Mononuclear cell (primary cell): Measurements from ENCODE around the gene FBXO31. TPM values are rescaled to one million over a fixed set of nuclear protein-coding genes. Genes with fewer than 3 reads are reported as not detected.

Experiments used
- H3K27me3 ChIP-seq: 2 replicates; pipeline ENCODE4 v1.6.0; 2011; ENCODE audit warnings: low read length, control low read depth; ENCODE audit not compliant: insufficient read depth
- H3K4me1 ChIP-seq: 2 replicates; pipeline ENCODE4 v1.5.1; 2011; ENCODE audit warnings: mild to moderate bottlenecking, low read length, control low read depth; ENCODE audit not compliant: insufficient read depth
- H3K4me3 ChIP-seq: 2 replicates; pipeline ENCODE4 v1.5.1; 2011; ENCODE audit warnings: mild to moderate bottlenecking, low read length, moderate library complexity
- H3K9me3 ChIP-seq: 2 replicates; pipeline ENCODE4 v1.5.1; 2011; ENCODE audit warnings: low read depth, mild to moderate bottlenecking, control low read depth, low read length
- total RNA-seq: library from RNA; depleted of rRNA; stranded (reverse); fragments of >200 nt; gene quantifications from one replicate; pipeline ENCODE4 v1.2.3, GENCODE V29; 2012

Gene FBXO31
- total RNA-seq, 1 donor: 17.3 TPM

GRCh38 chr16:87319011-87319410, 64.6 kb downstream of the FBXO31 start:
- Histone ChIP-seq H3K27me3 (no peaks in the 10 kb centered on the region), H3K4me3 (no peak overlapping the region), H3K4me1 (peaks cover 10% of the 10 kb centered on the region), H3K9me3 (no peaks in the 10 kb centered on the region)

- no peaks in the 10 kb centered on the region for H3K27me3 ChIP-seq
- H3K4me3 ChIP-seq: peak overlapping the region; percentile 97
- peaks cover 10% of the 10 kb centered on the region for H3K4me1 ChIP-seq
- H3K9me3 ChIP-seq: no peaks in the 10 kb centered on the region
Measured at GRCh38 chr16:87317750-87318644, 65.6 kb downstream of the FBXO31 start.

GRCh38 chr16:87316923-87317749, 66.4 kb downstream of the FBXO31 start, which contains the start of gene C16orf95:
Gene C16orf95 (minus strand): TSS chr16:87317392. CDS start chr16:87317242, 150 bp downstream.
- Histone ChIP-seq H3K4me3 (peak within 1 kb of the TSS; percentile 97), H3K4me1 (peaks cover 10% of the 10 kb centered on the region), H3K27me3 (no peaks in the 10 kb centered on the region), H3K9me3 (no peaks in the 10 kb centered on the region)

- Histone ChIP-seq H3K4me1 (peaks cover 10% of the 10 kb centered on the region), H3K27me3 (no peaks in the 10 kb centered on the region), H3K4me3 (peak overlapping the region; percentile 97), H3K9me3 (no peaks in the 10 kb centered on the region)
Measured at GRCh38 chr16:87316450-87316922, 67.1 kb downstream of the FBXO31 start.

- no peaks in the 10 kb centered on the region for H3K9me3 ChIP-seq
- H3K4me1 ChIP-seq: peaks cover 10% of the 10 kb centered on the region
- H3K4me3 ChIP-seq: no peak overlapping the region
- H3K27me3 ChIP-seq: no peaks in the 10 kb centered on the region
Measured at GRCh38 chr16:87314990-87315420, 68.6 kb downstream of the FBXO31 start.

- H3K9me3 ChIP-seq: no peaks in the 10 kb centered on the region
- no peak overlapping the region for H3K4me3 ChIP-seq
- H3K27me3 ChIP-seq: no peaks in the 10 kb centered on the region
- H3K4me1 ChIP-seq: no peaks in the 10 kb centered on the region
Measured at GRCh38 chr16:87312008-87312407, 71.6 kb downstream of the FBXO31 start.

GRCh38 chr16:87311387-87311786, 72.2 kb downstream of the FBXO31 start:
- Histone ChIP-seq H3K9me3 (no peaks in the 10 kb centered on the region), H3K4me1 (no peaks in the 10 kb centered on the region), H3K4me3 (no peak overlapping the region), H3K27me3 (no peaks in the 10 kb centered on the region)

- Histone ChIP-seq H3K9me3 (no peaks in the 10 kb centered on the region), H3K4me1 (no peaks in the 10 kb centered on the region), H3K4me3 (no peak overlapping the region), H3K27me3 (no peaks in the 10 kb centered on the region)
Measured at GRCh38 chr16:87310610-87311009, 73.0 kb downstream of the FBXO31 start.

- no peaks in the 10 kb centered on the region for H3K9me3 ChIP-seq
- no peaks in the 10 kb centered on the region for H3K4me1 ChIP-seq
- H3K27me3 ChIP-seq: no peaks in the 10 kb centered on the region
- H3K4me3 ChIP-seq: no peak overlapping the region
Measured at GRCh38 chr16:87309620-87310525, 73.7 kb downstream of the FBXO31 start.

- Histone ChIP-seq H3K4me1 (no peaks in the 10 kb centered on the region), H3K4me3 (no peak overlapping the region), H3K27me3 (no peaks in the 10 kb centered on the region), H3K9me3 (no peaks in the 10 kb centered on the region)
Measured at GRCh38 chr16:87308826-87309225, 74.8 kb downstream of the FBXO31 start.

GRCh38 chr16:87306516-87306915, 77.1 kb downstream of the FBXO31 start:
- Histone ChIP-seq H3K4me1 (no peaks in the 10 kb centered on the region), H3K4me3 (no peak overlapping the region), H3K27me3 (no peaks in the 10 kb centered on the region), H3K9me3 (no peaks in the 10 kb centered on the region)

- Histone ChIP-seq H3K4me1 (no peaks in the 10 kb centered on the region), H3K27me3 (no peaks in the 10 kb centered on the region), H3K4me3 (no peak overlapping the region), H3K9me3 (no peaks in the 10 kb centered on the region)
Measured at GRCh38 chr16:87305505-87306391, 77.8 kb downstream of the FBXO31 start.

- Histone ChIP-seq H3K4me3 (no peak overlapping the region), H3K4me1 (no peaks in the 10 kb centered on the region), H3K9me3 (no peaks in the 10 kb centered on the region), H3K27me3 (no peaks in the 10 kb centered on the region)
Measured at GRCh38 chr16:87304951-87305350, 78.6 kb downstream of the FBXO31 start.
